Forelimb muscle (tissue), 1 donor: ENCODE data around the gene PTPN20. TPM values are rescaled to one million over a fixed set of nuclear protein-coding genes. Genes with fewer than 3 reads are reported as not detected.
"Not testable (repeated sequence)": the region's sequence is repeated elsewhere in the genome, so short reads cannot be mapped to it uniquely, and the experiment has no call there.

Experiments
- DNase-seq: peaks from one replicate; pipeline ENCODE4 v3.0.0-alpha.2; 2013; ENCODE audit warnings: low read depth
- polyA plus RNA-seq: library from polyadenylated mRNA; unstranded; fragments of 120-200 nt; gene quantifications from one replicate; pipeline ENCODE4 v1.2.1, GENCODE V29; 2013; ENCODE audit not compliant: insufficient read length

Gene PTPN20
- polyA plus RNA-seq, 1 donor = 0.56 TPM

DNA sequence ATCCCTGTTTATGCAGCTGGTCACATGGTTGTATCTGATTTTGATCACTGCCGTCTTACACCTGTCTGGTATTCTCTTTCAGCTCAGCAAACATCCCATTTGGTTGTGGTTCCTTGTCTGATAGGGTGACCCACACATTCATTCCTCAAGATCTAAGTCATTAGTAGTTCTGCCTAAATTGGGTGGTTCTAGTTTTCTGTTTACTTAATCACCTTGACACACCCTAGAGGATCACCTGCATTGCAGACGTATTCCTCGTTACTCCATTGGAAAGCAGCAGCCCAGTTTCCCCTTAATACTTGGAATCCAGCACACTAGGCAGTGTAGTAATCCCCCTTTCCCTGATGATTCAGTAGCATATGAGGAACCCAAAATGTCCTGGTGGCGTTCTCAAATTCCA, 41.3 kb downstream of the PTPN20 start:
- DNase-seq = not testable (repeated sequence)

DNA sequence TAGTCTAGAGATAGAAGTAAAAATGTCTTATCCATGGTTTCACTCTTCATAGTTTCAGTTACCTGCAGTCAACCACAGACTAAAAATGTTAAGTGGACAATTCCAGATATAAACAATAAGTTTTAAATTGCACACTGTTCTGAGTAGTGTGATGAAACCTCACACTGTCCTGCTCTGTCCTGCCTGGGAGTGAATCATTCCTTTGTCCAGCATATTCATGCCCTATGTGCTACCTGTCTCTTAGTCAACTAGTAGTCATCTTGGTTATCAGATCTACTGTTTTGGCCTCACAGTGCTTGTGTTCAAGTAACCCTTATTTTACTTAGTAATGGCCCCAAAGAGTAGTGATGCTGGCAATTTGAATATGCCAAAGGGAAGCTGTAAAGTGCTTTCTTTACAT, 49.5 kb downstream of the PTPN20 start:
- DNase-seq = not testable (repeated sequence)

DNA sequence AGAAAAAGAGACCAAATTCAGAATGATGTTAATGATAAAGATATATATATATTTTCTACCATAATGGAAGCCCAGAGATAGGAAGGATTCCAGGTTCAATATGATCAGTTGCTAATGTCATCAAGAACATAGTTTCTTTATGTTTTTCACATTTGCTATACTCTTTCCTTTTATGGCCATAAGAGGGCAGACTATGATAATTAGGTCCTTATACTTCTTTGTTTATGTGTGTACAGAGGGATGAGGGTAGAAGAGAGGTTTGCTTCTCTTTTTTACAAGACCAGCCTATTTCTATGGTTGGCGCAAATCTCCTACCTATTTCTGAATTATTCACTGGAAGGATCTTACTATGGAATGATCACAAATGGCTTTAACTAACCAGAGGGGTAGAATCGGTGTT, 52.1 kb downstream of the PTPN20 start:
- not testable (repeated sequence) for DNase-seq

DNA sequence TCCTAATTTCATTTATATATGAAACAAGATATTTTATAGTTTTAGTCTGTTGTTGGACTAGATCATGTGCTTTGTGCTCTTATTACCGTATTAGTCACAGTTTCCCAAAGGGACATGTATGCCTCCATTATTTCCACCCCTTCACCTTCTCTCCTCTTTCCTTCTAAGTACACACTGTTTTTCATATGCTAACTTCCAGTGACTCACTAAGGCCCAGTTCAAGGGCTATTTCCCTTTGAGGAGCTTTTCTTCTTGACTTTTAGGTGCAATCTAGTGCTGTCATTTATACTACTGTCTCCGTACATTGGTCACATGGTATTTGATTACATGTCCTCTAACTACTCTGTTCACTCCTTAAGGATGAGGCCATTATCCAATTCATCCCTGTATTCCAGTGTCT, 55.8 kb downstream of the PTPN20 start:
- DNase-seq = not testable (repeated sequence)

DNA sequence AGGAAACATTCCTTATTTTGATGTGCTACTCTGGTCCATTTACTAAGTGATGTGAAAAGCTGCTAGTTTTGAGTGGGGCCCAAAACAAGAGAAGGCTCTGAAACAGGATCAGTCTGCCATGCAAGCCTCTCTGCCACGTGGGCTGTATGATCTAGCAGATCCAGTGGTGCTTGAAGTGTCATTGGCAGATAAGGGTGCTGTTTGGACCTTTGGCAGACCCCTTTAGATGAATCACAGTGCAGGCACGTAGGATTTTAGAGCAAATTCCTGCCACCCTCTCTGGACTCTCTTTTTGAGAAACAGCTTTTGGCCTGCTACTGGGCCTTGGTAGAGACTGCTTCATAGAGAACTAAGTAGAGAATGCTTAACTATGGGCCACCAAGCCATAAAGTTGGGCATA, 69.0 kb downstream of the PTPN20 start:
- not testable (repeated sequence) for DNase-seq

DNA sequence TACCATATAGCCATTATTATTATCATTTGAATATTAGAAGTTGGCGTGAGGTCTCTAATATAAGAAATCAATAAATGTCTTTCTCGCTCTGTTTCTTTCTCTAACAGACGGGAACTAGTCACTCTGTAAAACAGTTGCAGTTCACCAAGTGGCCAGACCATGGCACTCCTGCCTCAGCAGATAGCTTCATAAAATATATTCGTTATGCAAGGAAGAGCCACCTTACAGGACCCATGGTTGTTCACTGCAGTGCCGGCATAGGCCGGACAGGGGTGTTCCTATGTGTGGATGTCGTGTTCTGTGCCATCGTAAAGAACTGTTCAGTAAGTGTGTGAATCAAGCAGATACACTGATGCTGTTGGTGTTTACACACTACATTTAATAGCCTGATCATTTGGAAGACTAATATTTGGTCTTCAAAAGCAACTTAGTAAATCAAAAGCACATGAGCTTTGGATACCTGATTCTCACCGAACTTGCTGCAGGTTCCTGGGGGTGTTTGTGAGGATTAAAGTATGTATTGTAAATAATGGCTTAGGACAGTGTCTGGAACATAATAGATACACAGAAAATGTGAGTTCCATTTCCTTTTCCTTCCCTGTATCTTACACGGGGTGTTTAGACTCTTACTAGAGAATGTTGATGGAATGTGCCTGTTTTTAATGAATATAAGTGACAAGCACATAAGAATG, 76.2 kb downstream of the PTPN20 start:
- not testable (repeated sequence) for DNase-seq

DNA sequence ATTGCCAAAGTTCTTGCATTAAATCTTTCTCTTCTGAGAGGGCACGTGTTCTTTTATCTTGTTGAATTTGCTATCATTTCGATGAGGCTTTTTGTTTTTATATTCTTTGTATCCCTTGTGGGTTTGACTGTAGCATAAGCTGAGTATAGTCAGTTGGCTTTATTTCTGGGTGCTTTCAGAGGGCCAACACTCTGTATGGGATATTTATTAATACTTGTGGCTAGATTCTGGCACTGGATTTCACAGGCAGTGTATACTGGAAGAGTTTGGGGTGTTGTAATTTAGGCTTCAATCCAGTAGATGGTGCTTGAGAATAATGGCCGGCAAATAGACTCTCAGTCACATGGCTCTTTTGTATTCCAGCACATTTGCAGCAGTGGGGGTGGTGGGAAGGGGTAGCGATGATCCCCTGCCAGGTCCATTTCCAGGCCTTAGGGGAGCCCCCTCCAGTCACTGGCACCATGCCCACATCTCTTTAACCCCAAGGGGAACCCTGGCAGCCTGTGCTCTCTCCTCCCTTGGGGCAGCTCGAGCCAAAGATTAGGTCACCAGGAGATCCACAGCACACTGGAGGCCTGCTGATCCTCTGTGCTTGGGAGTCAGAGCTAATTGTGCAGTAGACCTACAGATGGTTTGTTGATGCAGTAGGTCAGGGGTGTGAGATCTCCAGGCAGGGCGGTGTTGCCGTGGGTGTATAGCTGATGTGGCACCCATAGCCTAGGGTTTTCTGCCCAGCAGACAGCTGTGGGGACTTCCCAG, 81.8 kb downstream of the PTPN20 start:
- DNase-seq = no peak

DNA sequence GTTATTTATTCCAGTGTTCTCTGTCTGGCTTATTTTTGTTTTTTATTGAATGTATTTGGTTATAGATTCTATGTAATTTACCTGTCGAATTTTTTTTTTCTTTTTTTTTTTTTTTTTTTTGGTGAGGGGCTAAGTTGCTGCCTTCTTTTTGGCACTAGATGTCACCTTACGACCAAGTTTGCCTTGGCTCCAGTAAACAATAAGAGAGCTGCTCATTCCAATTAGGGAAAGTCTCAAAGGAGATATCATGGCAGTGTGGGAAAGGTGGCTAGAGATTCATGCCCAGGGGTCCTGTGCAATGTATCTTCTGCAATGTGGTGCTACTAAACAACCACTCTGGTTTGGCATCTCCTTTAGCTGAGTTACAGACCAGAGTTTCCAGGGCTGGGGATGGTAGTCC, 84.0 kb downstream of the PTPN20 start:
- DNase-seq = no peak

DNA sequence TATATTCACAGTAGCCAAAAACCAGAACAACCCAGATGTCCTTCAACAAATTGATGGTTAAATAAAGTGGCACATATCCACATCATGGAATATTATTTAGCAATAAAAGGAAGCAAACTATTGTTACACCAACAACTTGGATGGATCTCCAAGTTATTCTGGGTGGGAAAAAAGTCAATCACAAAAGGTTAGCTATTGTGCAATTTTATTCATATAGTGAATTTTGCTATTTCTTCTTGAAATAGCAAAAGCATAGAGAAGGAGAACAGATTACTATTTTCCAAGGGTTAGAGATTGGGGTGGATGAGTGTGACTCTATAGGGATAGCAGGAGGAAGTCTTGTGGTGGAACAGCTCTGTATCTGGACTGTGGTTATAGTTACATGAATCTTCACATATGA, 87.0 kb downstream of the PTPN20 start:
- no peak for DNase-seq

DNA sequence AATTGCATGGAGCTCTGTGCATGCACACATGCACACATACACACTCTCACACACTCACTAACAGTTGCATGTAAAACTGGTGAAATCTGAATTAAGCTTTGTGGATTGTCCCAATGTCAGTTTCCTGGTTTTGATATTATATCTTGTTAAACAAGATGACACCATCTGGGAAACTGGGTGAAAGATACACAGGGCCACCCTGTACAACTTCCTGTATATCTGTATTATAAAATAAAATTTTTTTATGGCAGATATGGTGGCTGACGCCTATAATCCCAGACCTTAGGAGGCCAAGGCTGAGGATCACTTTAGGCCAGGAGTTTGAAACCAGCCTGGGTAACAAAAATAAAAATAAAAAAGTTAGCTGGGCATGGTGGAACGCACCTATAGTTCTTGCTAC, 87.4 kb downstream of the PTPN20 start:
- DNase-seq = no peak

DNA sequence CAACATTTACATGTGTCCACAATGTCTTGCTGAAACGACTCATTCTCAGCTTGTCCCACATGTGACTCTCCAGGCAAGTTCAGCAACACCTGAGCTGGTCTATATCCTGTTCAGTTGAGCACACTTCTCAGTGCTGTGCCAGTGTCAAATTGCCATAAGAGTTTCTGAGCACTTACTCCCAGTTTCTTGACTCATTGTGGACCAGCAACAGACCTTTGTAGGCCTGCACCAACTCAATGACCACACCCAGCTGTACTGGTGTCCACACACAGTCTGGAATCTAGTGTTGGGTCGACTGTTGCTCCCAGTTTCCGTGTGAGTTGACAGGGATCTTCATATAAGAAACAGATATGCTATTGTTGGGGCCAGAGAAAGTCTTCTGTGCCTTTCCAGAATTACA, 88.0 kb downstream of the PTPN20 start:
- DNase-seq = no peak

DNA sequence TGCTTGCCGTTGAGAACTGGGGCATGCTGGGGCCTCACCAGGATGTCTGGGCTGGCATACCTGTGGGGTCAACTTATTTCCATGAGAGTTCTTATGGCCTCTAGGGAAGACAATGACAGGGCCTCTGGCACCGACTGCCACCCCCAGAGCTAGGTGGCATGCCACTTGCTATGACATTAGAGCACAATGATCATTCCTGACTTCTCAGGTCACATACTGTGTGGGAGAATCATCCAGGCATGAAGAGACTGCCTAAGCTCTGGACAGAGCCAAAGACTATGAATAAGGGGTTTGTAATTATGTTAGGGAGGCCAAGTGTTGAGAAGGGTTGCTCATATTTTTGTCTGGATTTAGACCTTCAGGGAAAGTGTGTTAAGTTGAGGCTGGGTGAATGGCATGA, 97.5 kb downstream of the PTPN20 start:
- DNase-seq = no peak

DNA sequence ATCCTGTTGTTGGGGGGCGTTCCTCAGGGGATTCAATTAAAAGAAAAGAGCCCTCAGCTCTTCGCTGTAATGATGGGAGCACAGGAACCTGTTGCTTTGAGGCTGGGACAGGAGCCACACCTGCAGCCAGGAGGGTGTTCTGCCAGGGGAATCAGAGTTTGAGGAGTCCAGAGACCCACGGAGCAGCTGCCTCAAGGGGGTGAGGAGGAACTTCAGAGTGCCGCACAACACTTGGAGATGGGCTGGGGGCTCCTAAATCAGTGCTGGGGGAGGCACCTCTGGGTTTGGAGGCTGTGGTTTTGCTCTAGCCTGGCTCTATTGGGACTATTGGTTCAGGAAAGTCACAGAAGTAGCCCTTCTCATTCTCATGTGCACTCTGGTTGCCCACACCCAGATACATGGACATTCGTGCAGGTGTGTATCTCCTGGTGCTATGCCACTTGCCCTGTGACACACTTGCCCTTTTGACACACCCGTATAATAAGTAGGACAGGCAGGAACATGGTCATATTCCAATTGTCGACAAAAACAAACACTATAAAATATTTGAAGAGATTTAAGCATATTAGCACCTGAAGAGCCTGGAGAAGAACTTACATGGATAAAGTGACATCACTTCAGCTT, 98.1 kb downstream of the PTPN20 start:
- no peak for DNase-seq

DNA sequence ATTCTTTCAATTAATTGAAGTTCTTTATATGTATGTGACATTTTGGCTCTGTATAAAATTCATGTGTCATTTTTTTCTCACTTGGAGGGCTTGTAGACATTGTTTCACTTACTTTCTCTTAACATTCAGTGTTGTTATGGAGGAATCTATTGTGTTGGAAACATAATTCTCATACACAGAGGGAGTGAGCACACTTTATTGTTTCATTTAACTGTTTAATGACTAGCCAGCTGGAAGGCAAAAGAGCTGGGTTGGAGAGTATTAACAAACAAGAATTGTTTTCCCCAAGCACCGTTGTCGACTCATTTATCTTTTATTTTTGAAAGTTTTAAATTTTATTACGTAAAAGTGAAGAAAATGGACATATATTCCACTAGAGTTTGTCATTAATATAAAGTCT, 98.8 kb downstream of the PTPN20 start:
- no peak for DNase-seq

DNA sequence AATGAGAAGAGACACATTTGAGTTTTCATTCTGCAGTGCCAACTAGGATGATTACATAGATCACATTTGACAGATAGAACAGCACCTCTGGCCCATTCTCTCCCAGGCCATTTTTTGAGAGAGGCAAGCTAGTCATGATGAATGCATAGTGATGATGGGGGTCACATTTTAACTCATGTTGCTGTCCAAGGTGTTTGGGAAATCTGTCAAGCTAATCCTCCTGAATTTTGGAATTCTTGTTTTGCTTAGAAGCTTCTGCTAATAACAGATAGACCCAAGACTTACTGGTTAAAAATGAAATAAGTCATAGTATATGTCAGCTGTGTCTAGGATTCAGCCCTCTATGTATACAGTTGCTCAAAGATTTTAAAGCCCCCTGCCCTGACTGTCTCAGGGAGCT, 101.0 kb downstream of the PTPN20 start:
- DNase-seq = no peak

DNA sequence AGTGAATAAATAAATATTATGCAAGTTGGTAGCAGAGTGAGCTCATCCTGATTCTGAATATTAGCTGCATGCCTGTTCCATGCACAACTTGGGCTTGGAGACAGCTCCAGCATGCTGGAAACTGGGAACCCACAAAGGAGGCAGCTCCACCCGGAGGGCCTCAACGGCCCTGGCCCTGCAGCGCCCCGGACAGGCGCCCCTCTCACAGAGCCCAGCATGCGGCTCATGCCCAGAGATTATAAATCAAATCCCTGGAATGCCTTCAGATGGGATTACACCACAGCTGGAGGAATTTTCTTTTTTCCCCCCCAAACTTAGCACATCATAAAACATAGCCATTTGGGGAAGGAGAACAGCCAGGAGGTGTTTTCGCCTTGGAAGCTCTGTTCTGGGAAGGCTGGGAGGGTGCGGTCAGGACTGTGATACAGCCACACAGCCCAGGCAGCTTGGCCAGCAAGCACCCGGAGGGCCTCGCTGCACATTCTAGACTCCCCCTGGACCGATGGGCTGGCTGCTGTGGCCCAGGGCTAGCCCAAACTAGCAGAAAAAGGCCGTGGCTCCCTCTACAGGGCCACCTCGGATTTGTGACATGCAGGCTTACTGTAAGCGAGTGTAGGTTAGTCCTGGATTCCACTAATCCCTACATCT, 102.4 kb downstream of the PTPN20 start:
- DNase-seq = no peak

DNA sequence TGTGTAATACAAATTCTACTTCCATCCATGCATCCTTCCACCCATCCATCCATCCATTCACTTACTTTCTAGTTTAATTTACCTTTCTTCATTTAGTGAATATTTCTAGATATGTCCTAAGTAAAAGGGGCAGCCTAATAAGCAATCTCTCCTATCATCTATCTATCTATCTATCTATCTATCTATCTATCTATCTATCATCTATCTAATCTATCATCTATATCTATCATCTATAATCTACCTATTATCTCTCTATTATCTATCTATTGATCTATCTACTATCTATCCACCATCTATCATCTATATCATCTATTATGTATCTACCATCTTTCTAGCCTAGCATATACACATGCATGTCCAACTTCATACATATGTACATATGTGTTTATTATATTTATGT, 104.2 kb downstream of the PTPN20 start:
- DNase-seq = no peak

DNA sequence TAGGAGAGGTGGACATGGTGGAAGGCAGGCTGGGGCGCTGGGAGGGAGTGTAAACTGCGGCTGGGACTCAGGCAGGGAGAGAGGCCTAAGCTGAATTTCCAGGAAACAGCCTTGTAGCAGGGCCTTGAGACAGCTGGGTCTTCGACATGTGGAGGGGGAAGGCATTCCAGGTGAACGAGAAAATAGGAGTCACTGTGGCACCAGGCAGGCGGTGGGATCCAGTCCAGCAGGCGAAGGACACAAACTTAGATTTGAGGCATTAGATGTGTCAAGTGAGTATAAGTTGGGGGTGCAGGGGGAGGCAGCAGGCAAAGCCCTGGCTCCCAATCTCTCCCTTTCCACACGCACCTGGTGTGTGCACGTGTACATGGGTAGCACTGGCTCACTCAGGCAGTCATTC, 105.3 kb downstream of the PTPN20 start:
- DNase-seq = no peak

DNA sequence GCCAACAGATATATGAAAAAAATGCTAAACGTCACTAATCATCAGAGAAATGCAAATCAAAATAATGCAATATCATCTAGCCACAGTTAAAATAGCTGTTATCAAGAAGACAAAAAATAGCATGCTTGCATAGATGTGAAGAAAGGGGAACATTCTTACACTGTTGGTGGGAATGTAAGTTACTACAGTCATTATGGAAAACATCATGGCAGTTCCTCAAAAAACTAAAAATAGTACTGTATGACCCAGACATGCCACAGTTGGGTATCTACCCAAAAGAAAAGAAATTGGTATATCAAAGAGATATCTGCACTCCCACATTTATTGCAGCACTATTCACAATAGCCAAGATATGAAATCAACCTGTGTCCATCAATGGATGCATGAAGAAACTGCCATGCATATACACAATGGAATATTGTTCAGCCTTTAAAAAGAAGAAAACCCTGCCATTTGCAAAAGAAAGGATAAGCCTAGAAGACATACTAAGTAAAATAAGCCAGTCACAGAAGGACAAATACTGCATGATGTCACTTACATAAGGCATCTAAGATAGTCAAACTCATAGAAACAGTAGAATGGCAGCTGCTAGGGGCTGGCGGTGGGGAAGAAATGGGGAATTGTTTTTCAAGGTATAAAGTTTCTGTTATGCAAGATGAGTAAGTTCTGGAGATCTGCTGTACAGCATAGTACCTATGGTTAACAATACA, 107.0 kb downstream of the PTPN20 start:
- DNase-seq = no peak

DNA sequence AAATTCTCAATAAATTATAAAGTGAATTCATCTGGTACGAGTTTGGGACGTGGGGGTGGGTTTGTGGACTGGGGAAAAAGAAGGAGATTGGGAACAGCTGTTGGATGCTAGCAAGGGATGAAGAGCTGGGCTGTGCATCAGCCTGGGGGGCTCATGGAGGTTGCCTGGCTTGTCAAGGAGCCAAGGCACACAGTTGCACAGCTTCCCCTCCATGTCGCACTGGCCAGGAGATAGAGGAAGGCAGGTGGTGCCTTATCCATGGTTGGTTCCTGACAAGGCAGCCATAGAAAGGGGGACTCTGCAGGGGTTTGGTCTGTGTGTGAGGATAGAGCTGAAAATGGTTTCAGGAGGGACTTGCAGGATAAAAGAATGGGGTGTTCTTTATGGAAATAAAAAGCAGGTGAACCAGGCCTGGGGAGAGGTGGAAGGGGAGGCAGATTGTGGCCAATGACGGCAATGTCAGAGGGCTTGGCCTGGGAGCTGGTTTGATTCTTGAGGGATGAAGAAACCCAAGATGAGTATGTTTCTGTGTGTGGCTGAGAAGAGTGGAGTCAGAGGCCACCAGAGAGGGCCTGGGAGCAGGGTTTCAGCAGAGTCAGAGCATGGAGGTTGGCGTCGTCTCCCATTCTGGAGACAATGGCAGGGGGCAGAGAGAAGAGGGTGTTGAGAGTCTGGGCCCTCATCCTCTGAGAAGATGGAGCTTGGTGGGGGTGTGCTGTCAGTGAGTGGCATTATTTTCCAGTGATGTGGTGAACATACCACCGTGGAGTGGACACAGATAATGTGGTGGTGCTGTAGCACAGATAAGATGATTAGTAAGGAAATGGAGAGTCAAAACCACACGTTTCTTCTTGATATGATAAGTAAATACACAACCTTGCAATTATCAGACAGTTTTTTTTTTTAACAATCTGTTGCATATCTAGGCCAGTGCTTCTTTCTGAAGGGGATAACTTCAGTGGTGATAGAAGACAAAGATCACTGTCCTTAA, 108.2 kb downstream of the PTPN20 start:
- DNase-seq = no peak

DNA sequence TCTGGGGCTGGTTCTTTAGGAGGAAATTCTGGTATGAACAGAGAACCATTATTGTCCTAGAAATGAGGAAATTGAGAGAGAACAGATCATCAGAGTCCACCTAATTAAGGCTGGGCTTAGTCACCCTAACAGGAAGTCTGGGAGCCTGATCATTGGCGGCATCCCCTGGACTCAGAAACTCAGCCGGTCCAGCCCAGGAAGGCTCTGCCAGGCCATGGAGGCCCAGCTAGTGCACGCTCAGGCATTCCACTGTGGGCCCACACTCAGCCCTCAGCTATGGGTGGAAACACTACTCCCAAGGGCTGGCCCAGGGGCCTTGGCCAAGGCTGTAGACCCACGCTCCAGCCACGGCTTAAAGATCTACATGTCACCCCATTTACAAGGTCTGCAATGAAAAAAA, 109.2 kb downstream of the PTPN20 start:
- no peak for DNase-seq
